GM19397 (cell line): Measurements from ENCODE around the gene NAALADL2.
"Not testable (repeated sequence)": the region's sequence is repeated elsewhere in the genome, so short reads cannot be mapped to it uniquely, and the experiment has no call there.

Experiments
- ATAC-seq: cut with Tn5 transposase; IDR thresholded peaks from one replicate; pipeline ENCODE4 v1.9.1; 2021; ENCODE audit warnings: mild to moderate bottlenecking, moderate library complexity; ENCODE audit not compliant: unreplicated experiment

The NAALADL2 gene

DNA sequence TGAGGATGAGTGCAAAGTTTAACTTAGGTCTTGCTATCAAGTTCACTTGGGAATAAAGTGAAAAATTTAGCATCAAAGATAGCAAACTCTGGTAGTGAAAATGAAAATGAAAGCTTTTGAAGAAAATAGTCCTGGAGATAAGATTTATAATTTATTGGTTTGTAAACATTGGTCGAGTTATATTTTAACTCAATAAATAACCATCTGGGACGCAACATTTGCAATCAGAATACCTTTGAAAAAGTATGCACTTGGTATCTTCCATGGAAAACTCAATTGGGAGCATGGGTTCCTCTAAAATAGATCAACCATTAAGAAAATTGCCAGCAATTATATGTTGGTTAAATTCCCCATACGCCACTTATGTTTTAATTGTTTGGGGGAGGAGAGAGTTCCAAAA, 209.5 kb downstream of the NAALADL2 start:
- ATAC-seq, result no peak

DNA sequence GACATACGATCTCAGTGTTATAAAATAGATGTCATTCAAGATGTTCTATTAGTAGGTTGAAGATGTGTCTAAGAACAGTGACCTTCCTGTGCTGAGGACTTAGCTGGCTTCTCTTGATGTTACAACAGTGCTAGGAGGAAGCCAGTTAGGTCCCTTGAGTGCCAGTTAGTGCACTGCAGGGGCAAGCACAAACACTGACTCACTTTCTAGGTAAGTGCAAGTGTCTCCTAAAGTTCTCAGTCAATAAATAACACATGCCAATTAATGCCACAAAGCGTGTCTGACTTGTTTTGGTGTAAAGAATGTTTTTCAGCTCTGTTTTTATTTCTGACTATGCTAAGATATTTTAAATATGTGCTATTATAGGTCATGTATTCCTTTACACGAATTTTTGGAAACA, 211.8 kb downstream of the NAALADL2 start:
- no peak for ATAC-seq

DNA sequence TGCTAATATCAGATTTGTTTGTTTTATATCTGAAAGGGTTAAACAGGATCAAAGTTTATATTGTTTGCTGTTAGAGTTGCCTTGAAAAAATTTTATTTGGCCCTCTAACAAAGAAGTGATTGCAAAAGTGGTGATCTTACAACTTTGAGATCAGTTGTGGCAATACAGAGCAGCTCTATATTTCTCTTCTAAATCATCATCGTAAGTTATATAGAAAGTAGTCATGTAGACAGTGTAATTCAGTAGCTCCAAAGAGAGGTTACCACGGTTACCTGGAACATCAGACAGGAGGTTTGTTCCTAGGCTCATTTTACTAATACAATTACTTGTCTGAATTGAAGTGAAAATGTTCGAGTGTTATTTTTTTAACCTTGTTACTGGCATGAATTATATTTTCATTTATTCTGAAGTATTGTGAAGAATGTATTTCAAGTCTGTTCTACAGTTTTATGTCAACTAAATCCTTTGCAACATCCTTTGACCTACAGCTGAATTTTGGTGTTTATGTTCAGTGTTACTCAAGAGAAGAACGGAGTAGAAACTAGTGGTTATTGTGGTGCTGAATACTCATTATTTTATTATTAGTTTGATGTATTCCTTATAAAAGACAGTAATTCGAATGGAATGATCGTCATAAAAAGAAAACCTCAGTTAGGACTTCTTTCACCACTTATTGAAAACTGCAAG, 214.2 kb downstream of the NAALADL2 start:
- ATAC-seq, result no peak

DNA sequence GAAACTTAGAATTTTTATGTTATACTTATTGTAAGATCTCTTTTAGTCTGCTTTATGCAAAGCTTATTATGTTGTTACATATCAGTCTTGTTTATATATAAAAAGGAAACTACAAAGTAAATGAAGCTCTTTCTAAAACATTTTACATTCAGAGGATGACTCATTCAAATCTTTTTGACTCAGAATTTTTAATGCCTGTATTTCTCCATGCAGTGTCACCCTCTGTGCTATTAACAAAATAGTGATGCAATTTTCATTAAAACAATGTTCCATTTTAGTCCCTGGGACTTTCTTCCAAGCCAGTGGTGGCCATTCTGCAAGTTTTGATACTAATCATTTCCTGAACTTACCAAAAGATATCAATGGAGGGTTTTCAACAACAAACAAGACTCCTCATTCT, 216.1 kb downstream of the NAALADL2 start:
- ATAC-seq, result no peak

DNA sequence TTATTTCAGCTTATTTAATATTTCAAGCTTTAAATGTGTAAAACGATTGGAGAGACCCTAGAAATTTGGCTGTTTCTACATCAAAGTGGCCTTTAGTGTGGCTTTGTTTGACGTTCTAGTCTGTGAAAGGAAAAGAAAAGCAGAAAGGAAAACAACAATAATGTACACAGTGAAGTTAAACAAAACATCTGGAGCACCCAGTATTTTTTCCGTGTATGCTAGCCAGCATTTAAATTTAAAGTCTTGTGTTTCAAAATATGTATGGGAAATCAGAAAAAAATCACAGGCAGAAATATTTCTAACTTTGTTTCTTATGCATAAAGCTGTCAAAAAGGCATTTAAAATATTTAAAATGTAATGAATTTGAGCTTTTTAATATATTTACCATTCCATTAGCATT, 218.1 kb downstream of the NAALADL2 start:
- no peak for ATAC-seq

DNA sequence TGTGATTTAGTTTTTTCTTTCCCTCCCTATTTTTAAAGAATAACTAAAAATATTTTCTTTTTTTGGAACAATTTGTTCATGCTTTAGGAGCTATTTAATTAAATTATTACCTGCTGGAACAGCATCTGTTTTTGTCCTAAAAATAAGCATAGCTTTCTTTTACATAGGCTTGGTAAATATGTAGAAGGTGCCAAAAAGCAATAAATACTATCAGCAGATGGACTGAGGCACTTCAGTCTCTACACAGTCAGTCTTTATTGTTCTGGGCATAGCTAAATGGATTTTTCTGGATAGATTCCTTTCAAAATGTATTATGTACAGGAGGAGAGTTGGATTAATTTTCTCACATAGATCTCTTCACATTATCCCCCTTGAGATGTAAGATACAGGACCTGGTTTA, 223.5 kb downstream of the NAALADL2 start:
- ATAC-seq, result no peak

DNA sequence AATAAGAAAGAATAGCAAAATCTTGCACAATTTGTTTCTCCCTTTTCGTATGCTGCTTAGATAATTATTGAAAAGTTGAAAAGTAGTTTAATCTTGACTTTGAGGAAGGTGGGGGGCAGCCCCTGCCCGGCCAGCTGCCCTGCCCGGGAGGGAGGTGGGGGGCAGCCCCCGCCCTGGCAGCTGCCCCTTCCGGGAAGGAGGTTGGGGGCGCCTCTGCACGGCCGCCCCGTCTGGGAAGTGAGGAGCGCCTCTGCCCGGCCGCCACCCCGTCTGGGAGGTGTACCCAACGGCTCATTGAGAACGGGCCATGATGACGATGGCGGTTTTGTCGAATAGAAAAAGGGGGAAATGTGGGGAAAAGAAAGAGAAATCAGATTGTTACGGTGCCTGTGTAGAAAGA, 228.0 kb downstream of the NAALADL2 start:
- ATAC-seq, result not testable (repeated sequence)

DNA sequence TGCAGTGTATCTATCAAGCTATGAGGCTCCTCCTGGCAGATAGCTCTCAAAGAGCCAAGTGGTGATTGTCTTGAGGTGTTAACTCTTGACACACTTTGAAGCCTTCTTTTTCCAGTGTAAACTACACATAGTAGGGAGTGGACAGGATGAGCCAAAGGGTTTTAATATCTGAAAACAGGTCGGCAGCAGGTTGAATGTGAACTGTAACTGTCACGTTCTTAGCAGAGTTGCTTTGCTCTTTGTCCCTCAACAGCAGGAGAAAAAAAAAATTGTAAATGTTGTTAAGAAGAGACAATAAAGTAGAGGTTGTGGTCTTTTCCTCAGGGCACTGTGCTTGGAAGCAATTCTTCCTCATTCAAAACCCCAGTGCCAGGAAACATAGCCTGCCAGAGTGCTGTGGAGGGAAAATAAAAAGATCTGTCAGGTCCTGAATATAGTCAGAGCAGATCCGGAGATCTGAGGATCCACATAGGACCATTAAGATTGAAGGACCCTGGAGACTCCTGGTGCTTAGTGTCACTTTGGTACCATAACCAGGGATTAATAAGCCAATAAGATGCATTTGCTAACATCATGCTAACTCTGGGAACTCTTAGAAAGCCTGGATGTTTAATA, 229.7 kb downstream of the NAALADL2 start:
- no peak for ATAC-seq

DNA sequence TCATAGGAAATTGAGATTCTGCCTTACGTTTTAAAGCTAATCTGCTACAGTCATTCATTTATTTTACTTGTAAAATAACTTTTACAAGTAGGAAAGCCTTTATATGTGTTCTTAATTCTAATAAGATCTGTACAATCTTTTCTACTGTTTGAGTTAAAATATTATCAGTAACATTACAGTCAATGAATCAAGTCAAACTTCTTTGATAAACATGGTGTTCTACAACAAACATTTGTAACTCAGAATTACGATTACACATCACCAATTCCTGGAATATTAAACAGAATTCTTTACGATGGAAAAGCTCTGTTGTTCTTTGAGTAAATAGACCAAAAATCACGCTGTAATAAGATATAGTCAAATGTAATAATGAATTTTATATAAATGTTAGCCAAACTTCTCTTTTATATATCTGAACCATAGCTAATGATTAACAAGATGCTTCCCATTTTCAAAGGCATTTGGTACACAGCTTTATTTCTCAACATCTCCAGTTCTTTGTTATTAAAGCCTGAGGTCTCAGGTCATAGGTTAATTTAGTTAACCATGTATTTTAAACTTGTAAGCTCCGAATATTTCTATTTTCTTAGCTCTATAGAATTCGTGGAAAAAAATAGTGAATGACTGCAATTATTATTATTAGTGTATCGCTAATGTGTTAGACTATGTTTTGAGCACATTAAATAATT, 232.4 kb downstream of the NAALADL2 start:
- ATAC-seq, result no peak

DNA sequence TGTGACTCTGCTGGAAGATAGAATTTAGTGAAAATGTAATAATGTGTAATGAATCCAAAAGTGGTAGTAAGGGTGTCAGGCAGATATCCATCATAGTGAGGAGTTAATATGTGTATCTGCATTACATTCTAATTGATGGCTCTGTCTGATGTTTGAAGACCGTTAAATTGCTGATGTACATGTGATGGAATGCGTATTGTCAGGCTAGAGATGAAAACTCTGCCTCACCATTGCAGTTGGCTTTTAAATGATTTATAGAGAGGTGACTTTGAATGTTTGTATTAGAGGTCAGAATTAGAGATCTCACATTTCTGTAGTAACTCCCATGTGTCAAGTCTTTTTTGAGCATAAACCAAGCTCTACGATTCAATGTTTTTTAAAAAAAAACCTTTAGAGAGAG, 234.6 kb downstream of the NAALADL2 start:
- ATAC-seq, result no peak

DNA sequence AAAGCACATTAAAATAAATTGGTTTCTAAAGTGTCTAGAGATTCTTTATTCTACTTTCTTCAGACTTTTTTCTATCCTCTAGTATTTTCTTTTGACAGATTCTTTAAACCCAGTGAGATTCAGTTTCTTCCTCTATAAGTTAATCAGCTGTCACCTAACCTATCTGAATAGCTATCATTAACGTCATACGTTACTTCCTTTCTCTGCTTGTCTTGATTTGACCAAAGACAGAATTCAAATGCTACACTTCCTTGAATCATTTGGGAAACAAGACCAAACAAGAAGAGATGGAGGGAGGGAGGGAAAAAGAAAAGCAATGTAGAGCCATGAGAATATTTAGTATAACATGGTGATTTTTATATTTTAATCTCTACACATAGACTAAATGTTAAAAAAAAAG, 235.2 kb downstream of the NAALADL2 start:
- no peak for ATAC-seq

DNA sequence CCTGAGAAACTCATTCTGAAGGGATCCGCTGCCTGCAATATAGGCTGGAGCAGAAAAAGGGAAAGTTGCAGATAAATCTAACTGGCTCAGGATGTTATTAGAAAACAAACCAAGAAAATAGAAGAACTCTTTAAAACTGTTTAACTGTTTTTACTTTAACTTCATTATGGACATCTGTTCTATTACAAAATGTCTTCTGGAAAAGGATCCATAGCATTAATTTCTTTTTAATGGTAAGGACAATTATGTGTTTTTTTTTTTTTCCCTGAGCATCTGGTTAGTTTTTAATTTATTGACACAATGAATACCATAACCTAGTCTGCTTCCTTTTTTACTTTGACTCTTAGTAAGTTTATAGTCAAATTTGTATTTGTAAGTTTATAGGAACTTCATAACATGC, 239.5 kb downstream of the NAALADL2 start:
- ATAC-seq, result no peak

DNA sequence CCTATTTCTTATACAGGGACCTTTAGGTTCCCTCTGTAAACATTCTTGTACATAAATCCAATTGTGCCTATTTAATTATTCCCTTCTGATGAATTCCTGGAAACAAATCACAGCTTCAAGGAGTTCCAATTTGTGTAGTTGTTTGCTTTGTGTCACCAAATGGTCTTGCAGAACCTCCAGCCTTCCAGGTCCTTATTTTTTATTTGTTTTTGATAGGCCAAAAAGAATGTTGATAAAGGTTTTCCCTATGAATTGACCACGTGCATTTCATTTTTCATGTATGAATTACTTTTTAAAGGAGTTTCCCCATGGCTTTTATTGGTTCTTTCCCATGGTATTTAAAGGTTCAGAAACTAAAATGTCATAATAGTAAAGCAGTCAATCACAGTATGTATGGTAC, 243.0 kb downstream of the NAALADL2 start:
- no peak for ATAC-seq

DNA sequence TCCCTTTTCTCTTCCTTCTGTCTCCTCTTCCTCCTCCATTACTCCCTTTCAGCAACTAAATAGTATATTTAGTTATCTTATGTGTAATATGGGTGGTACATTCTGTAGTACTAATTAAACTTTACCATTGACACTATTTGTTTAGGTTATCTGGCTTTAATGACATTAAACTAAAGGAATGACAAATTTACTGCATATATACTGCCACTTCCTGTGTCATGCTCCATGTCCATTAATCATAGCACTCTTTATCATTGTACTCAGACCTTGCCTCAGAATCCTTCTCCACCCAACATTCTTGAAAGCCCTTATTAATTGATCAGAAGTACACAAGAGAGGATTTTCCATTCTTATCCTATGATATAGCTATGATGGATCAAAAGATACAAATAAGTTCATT, 244.2 kb downstream of the NAALADL2 start:
- ATAC-seq, result no peak

DNA sequence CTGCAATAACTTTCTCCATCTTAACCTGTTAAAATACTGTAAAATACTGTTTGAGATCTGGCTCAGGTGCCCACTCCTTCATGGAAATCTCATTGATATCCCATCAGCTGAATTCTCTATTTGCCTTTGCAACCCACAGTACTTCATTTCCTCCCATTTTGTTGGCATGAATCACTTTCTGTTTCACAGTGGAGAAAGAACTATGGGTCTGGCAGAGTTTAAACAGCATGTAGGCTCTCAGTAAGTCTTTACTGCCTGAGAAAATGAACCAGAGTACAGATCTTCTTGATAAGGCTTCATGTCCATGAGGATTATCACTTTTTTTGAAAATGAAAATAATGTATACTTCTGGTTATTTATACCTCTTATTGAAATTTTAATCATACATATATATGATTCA, 245.9 kb downstream of the NAALADL2 start:
- no peak for ATAC-seq

DNA sequence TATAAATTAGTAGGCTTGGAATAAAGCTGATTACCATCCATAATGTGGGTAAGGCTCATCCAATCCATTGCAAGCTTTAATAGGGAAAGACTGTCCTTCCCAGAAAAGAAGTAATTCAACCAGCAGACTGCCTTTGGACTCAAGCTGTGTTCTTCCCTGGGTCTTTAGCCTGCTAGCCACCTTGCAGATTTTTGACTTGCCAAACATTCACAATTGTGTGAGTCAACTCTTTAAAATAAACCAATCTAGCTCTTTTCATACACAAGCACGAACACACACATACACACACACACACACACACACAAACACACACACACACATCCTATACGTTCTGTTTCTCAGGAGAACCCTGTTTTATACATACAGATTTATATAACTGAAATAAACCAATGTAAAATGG, 248.1 kb downstream of the NAALADL2 start:
- ATAC-seq, result no peak

DNA sequence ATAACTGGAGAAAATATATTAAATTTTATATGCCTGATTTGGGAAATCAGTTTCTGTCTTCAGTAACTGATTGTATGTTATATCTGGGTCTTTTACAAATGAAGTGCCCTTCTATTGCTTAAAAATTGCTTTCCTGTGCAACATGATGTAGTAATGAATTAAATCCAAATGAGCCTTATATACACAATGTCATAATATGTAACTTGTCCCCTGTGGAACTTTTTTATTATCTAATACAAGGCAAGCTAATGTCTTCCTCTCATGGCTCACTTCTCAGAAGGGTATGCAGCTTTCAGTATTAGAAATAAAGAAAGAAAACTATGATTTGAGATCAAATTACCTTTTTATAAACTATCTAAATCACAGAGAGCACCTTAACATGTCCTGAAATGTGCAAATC, 248.9 kb downstream of the NAALADL2 start:
- no peak for ATAC-seq

DNA sequence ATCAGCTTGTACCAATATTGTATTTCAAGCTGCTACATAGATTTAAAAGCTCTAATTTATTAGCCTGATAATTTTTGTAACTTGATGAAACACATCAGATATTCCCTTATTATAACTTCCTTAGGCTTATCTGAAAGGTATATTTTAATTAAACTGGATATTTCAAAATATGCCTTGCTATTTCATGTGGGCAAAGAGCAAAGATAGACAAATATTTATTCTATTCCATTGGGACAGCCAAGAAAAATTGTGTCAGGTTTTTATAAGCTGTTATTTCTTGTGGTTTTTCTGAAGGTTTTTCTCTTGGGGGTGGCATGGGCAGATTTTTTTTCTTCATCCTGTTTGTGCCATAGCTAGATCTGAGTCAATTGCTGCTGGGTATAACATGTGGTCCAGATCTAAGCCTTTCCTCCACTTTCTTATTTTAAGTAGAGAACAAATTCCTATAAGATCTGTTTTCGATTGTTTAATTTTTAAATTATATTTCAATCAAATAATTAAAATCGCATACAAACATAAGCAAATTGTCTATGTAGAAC, 249.5 kb downstream of the NAALADL2 start:
- no peak for ATAC-seq

DNA sequence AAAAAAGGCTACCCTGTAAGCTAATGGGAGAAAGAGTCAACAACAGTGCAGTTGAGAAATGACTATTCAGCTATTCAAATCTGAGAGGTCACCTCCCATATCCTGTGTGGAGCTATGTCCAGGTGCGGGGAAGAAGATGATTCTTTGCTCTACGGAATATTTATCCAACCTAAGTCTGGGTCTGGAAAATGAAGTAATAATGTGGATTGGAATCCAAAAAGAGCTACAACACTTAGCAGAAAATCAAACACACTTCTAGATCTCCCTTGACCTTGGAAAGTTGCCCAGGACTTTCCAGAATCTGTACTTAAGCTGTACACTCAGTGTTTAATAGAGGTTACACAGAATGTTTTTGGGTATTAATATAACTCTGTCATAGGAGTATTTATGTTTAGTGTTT, 251.9 kb downstream of the NAALADL2 start:
- ATAC-seq, result no peak

DNA sequence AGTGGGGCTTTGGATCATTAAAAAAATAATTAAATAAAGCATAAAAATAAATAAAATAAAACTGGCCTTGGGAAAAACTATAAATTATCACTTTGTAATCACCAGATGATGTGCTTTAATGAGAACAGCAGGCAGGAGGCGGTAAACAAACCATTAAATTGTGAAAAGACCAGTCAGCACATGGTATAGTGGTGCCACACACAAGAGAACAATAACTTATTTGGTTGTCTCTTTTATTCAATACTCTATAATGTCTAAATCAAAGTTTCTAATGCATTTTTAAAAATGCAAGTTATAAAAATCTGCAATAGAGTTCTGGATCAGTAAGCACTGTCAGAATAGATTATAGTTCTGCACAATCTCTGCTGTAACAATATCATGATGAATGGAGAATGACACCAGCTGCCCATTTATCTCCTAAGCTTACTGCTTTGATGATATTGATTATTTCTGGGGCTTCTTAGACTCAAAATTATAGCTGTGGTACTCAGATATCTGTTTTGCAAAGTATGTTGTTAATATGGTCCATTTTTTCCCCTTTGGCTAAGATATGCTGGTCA, 259.3 kb downstream of the NAALADL2 start:
- ATAC-seq, result no peak

DNA sequence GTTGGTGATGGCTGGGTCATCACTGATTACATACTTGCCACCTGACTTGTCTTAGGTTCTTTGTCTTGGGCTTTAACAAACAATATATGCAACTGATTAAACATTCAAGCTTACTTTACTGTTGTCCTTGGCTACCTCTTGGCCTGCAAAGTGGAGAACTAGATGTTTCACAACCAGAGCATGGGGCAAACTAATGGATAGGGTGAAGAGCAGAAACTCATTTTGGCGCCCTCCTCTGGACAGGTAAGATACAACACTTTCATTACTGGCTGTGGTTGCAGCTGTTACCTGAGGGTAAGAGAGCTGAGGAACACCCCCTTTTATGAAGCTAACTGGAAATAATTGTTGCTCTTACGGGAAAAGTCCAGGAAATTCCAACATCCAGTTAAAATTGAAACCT, 262.1 kb downstream of the NAALADL2 start:
- no peak for ATAC-seq
